BJ (cell line): ENCODE results near the gene MIDN. TPM values are rescaled to one million over a fixed set of nuclear protein-coding genes. Genes with fewer than 3 reads are reported as not detected.

ENCODE experiments used
- CTCF ChIA-PET: fragments of 350-600 bp; formaldehyde crosslinking; extraction: SDS; loops from one replicate; lab custom pipeline; 2021; ENCODE audit warnings: antibody characterized with exemption, inconsistent platforms; lab: Yijun Ruan, JAX
- POLR2A ChIA-PET: fragments of 300-600 bp; sonication (Branson Sonifier 250); formaldehyde crosslinking; extraction: SDS; loops from one replicate; lab custom pipeline; 2021; ENCODE audit warnings: antibody characterized with exemption; lab: Charles Lee
- DNase-seq: peaks from one replicate; pipeline ENCODE4 v3.0.0-alpha.2; 2011; ENCODE audit warnings: low read depth
- H3K27me3 ChIP-seq: 2 replicates; pipeline ENCODE4 v1.6.0; 2011; ENCODE audit warnings: low read length; ENCODE audit not compliant: control insufficient read depth, insufficient read depth
- H3K36me3 ChIP-seq: 2 replicates; pipeline ENCODE4 v1.5.1; 2011; ENCODE audit warnings: low read length; ENCODE audit not compliant: control insufficient read depth, insufficient read depth
- H3K4me3 ChIP-seq: 2 replicates; pipeline ENCODE4 v1.5.1; 2011; ENCODE audit warnings: low read depth, mild to moderate bottlenecking, control low read depth, low read length
- CTCF ChIP-seq: IDR thresholded peaks from 2 replicates; pipeline ENCODE4 v1.5.1; 2011; ENCODE audit warnings: low read depth, mild to moderate bottlenecking, control low read depth, inconsistent platforms, low read length, moderate library complexity; ENCODE audit not compliant: insufficient read depth
- polyA plus RNA-seq: library from polyadenylated mRNA; depleted of rRNA; stranded (reverse); fragments of >200 nt; gene quantifications from 2 replicates; pipeline ENCODE4 v1.2.3, GENCODE V29; 2011

MIDN gene
- polyA plus RNA-seq, 1 experiment = 8.4 TPM

GRCh38 chr19:1250437-1251260 lies 2.3 kb downstream of the MIDN start:
- TF ChIP-seq CTCF = no peak
- ChIA-PET POLR2A (no interaction called here), CTCF (interaction anchor here (1.0 to 6.2 kb wide), 2 partner anchors 15 to 16 kb away, joined by 5 to 104 read pairs; partner anchors contain the start of gene CIRBP)
- Histone ChIP-seq H3K27me3 (no peaks in the 10 kb centered on the region), H3K4me3 (peak overlapping the region; percentile 73), H3K36me3 (peaks cover 32% of the 10 kb centered on the region)
- no peak for DNase-seq

DNA sequence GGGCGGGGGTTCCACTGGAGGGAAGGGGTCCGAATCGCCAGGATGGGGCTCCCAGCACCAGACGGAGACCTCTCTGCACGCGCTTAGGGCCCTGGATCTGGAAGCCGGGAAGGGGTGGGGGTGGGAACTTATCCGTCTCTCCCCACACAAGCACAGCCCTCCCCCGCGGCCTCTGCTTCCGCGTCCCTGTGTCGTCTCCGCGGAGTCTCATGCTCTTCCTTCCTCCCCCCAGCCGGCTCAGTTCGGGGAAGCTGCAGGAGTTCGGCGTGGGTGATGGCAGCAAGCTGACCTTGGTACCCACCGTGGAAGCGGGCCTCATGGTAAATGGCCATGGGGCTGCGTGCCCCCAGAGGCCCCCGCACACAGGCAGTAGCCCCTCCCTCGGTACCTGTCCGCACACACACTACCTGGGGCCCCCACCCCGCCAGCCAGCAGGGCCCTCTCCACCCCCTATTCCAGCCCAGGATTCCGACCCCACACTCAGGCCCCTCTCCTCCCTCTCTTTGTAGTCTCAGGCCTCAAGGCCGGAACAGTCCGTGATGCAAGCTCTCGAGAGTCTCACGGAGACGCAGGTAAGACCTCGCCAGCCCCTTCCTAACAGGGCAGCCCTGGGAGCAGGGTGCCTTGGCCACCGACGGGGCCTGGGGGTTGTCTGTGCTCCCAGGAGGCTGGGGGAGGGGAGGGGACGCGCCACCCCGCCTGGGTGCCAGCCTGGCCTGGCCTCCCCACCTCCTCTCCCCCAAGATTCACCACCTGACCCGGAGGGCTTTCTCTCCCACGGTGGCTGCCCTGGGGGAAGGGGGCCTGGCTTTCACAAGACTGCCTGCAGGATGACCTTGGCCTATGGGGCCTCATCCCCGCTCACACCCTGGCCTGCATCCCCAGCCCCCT lies 3.2 kb downstream of the MIDN start:
- no peaks in the 10 kb centered on the region for H3K27me3 ChIP-seq
- no peak for TF ChIP-seq CTCF
- ChIA-PET POLR2A (interaction anchor here (0.7 kb wide), 1 partner anchor 18 kb away, joined by 16 read pairs; the partner anchor contains the start of gene CIRBP), CTCF (interaction anchor here (1.5 to 6.2 kb wide), 2 partner anchors 15 to 21 kb away, joined by 3 to 104 read pairs; partner anchors contain the start of gene CIRBP)
- peaks cover 39% of the 10 kb centered on the region for H3K36me3 ChIP-seq
- DNase-seq = no peak
- peak overlapping the region; percentile 73 for H3K4me3 ChIP-seq

DNA sequence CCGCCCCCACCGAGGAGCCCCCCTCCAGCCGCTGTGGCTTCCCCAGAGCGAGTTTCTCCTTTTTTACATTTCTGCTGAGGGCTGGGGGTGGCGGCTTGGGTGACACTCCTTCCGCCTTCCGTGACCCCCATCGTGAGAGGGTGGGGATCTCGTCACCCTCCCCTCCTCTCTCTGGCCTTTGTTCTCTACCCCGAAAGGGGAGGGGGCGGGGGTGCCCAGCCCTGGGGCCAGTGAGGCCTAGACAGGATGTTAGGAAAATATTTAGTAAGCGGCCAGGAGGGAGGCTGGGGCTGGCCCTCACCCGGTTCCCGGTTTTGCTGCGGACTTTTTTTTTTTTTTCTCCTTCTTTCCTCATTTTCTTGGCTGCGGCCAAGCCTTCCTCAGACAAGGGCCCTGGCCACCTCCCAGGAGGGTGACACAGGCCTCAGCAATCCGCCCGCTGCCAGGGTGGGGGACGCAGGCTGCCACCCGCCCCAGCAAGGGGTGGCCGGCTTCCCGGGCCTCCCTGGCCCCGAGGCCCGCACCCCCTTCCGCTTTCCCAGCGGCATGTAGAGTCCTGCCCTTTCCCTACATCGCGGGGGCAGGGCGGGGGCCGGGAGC lies 3.9 kb downstream of the MIDN start:
- ChIA-PET POLR2A (interaction anchor here (0.8 to 2.3 kb wide), 5 partner anchors 8 to 148 kb away, joined by 3 to 44 read pairs (median 7); partner anchors contain the start of genes CIRBP and GPX4), CTCF (interaction anchor here (1.5 to 6.2 kb wide), 4 partner anchors 8 to 21 kb away, joined by 3 to 104 read pairs (median 20); partner anchors contain the start of gene CIRBP)
- no peaks in the 10 kb centered on the region for H3K27me3 ChIP-seq
- TF ChIP-seq CTCF = no peak
- peak; percentile 81 for DNase-seq
- H3K4me3 ChIP-seq = peak overlapping the region; percentile 73
- peaks cover 45% of the 10 kb centered on the region for H3K36me3 ChIP-seq

- peaks cover 51% of the 10 kb centered on the region for H3K36me3 ChIP-seq
- POLR2A ChIA-PET = interaction anchor here (0.5 to 2.3 kb wide), 7 partner anchors 9 to 225 kb away, joined by 3 to 44 read pairs (median 4); partner anchors contain the start of genes CIRBP and GPX4
- CTCF ChIA-PET = interaction anchor here (1.5 to 6.2 kb wide), 6 partner anchors 9 to 22 kb away, joined by 3 to 104 read pairs (median 8); partner anchors contain the start of genes CIRBP and FAM174C
Measured at GRCh38 chr19:1252821-1253513, 4.6 kb downstream of the MIDN start.

More at GRCh38 chr19:1252821-1253513, 4.6 kb downstream of the MIDN start:
- peak; percentile 87 for DNase-seq
- Histone ChIP-seq H3K4me3 (peak overlapping the region; percentile 73), H3K27me3 (no peaks in the 10 kb centered on the region)
- TF ChIP-seq CTCF = peak; percentile 31; the same call in 1 of the 2 replicates
